Measurements from ENCODE around the gene MACO1.

DNA sequence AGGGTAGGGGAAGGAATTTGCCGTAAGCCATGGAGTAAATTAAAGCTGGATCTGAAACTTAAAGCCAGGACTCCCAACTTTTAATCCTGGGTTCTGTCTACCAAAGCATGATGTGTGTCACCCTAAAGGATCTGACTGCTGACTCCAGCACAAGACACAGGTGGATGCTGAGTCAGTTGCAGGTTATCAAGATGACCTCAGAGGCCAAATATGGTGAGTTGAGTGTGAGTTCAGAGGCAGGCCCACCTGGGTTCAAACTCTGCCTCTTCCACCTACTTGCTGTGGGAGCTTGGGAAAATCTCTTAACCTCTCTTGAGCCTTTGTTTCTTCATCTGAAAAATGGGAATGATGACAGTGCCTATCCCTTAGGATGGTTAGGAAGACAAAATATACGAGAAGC is 96.1 kb downstream of the MACO1 start:
- TF ChIP-seq, protein P1, sequence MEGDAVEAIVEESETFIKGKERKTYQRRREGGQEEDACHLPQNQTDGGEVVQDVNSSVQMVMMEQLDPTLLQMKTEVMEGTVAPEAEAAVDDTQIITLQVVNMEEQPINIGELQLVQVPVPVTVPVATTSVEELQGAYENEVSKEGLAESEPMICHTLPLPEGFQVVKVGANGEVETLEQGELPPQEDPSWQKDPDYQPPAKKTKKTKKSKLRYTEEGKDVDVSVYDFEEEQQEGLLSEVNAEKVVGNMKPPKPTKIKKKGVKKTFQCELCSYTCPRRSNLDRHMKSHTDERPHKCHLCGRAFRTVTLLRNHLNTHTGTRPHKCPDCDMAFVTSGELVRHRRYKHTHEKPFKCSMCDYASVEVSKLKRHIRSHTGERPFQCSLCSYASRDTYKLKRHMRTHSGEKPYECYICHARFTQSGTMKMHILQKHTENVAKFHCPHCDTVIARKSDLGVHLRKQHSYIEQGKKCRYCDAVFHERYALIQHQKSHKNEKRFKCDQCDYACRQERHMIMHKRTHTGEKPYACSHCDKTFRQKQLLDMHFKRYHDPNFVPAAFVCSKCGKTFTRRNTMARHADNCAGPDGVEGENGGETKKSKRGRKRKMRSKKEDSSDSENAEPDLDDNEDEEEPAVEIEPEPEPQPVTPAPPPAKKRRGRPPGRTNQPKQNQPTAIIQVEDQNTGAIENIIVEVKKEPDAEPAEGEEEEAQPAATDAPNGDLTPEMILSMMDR (conservative IDR thresholded peaks at IDR 0.05; ENCODE audit: low read depth, low read length): no peak
- TF ChIP-seq EZH2 (IDR thresholded peaks at IDR 0.05; ENCODE audit: borderline replicate concordance, low read depth, low read length, poor library complexity, severe bottlenecking): no peak
